Neural cell (in vitro differentiated cells): ENCODE results near the gene HACD4.

Source experiments
- CTCF ChIP-seq: fragments of 450-650 bp; IDR thresholded peaks from 2 replicates; pipeline ENCODE4 v1.5.1; 2014; ENCODE audit warnings: antibody characterized with exemption, mild to moderate bottlenecking, moderate library complexity; ENCODE audit not compliant: poor library complexity, severe bottlenecking
- EP300 ChIP-seq: fragments of 450-650 bp; conservative IDR thresholded peaks from 2 replicates; pipeline ENCODE4 v1.6.1; 2014; ENCODE audit warnings: antibody characterized with exemption, mild to moderate bottlenecking, moderate library complexity; ENCODE audit not compliant: poor library complexity, severe bottlenecking
- EZH2 ChIP-seq: fragments of 200-600, 300-800 bp; shearing (Covaris generic), sonication (generic); IDR thresholded peaks from 2 replicates; pipeline ENCODE4 v1.6.1; 2014; ENCODE audit warnings: antibody characterized with exemption, low read length, borderline replicate concordance, mild to moderate bottlenecking; ENCODE audit not compliant: insufficient read depth, poor library complexity, severe bottlenecking
- POLR2AphosphoS5 ChIP-seq: IDR thresholded peaks from 2 replicates; pipeline ENCODE4 v1.6.1; 2012
- REST ChIP-seq: IDR thresholded peaks from 2 replicates; pipeline ENCODE4 v1.6.1; 2012; ENCODE audit warnings: borderline replicate concordance
- SMC3 ChIP-seq: fragments of 450-650 bp; conservative IDR thresholded peaks from 2 replicates; pipeline ENCODE4 v1.6.1; 2014; ENCODE audit warnings: antibody characterized with exemption, mild to moderate bottlenecking, moderate library complexity; ENCODE audit not compliant: poor library complexity
- TAF1 ChIP-seq: IDR thresholded peaks from 2 replicates; pipeline ENCODE4 v1.6.1; 2012; ENCODE audit warnings: low read depth

GRCh38 chr9:20962536-20963225 is 68.8 kb downstream of the HACD4 start:
- TF ChIP-seq SMC3 (no peak), CTCF (no peak), TAF1 (no peak), EZH2 (no peak), REST (no peak), EP300 (no peak), POLR2AphosphoS5 (no peak)
